Neural cell (in vitro differentiated cells): ENCODE data around the gene OPRL1.

ENCODE experiments used
- EZH2 ChIP-seq: fragments of 200-600, 300-800 bp; shearing (Covaris generic), sonication (generic); IDR thresholded peaks from 2 replicates; pipeline ENCODE4 v1.6.1; 2014; ENCODE audit warnings: antibody characterized with exemption, low read length, borderline replicate concordance, mild to moderate bottlenecking; ENCODE audit not compliant: insufficient read depth, poor library complexity, severe bottlenecking
- RAD21 ChIP-seq: fragments of 450-650 bp; conservative IDR thresholded peaks from 2 replicates; pipeline ENCODE4 v1.6.1; 2014; ENCODE audit warnings: antibody characterized with exemption, mild to moderate bottlenecking, moderate library complexity
- TF ChIP-seq, protein P1 (sequence below): fragments of 450-650 bp; IDR thresholded peaks from 2 replicates; pipeline ENCODE4 v1.5.1; 2014; ENCODE audit warnings: antibody characterized with exemption, mild to moderate bottlenecking, moderate library complexity; ENCODE audit not compliant: poor library complexity, severe bottlenecking

- peak; percentile 62 for TF ChIP-seq RAD21
- TF ChIP-seq, protein P1, sequence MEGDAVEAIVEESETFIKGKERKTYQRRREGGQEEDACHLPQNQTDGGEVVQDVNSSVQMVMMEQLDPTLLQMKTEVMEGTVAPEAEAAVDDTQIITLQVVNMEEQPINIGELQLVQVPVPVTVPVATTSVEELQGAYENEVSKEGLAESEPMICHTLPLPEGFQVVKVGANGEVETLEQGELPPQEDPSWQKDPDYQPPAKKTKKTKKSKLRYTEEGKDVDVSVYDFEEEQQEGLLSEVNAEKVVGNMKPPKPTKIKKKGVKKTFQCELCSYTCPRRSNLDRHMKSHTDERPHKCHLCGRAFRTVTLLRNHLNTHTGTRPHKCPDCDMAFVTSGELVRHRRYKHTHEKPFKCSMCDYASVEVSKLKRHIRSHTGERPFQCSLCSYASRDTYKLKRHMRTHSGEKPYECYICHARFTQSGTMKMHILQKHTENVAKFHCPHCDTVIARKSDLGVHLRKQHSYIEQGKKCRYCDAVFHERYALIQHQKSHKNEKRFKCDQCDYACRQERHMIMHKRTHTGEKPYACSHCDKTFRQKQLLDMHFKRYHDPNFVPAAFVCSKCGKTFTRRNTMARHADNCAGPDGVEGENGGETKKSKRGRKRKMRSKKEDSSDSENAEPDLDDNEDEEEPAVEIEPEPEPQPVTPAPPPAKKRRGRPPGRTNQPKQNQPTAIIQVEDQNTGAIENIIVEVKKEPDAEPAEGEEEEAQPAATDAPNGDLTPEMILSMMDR = peak; percentile 54
- no peak for TF ChIP-seq EZH2
Observed at GRCh38 chr20:64133951-64134407, 54.1 kb downstream of the OPRL1 start.
